ENCODE measurements around the gene GAB3. TPM values are rescaled to one million over a fixed set of nuclear protein-coding genes. Genes with fewer than 3 reads are reported as not detected.
"Not testable (repeated sequence)": the region's sequence is repeated elsewhere in the genome, so short reads cannot be mapped to it uniquely, and the experiment has no call there.

Gene GAB3
- total RNA-seq, 1 experiment from 2014 or later = 26.2 TPM

DNA sequence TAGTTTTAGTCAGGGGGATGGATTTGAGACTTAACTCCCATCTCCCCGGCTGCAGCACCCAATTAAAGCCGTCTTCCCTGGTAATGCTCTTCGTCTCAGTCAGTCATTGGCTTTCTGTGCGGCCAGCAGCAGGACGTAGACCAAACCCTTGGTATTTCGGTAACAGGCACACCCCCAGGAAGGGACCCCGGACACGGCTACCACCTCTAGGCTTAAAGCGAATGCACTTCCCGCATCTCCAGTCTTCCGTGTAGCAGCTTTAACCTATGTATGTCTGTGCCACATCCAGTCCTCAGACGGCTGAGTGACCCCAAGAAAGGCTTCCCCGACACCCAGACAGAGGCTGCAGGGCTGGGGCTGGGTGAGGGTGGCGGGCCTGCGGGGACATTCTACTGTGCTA, 96.0 kb downstream of the GAB3 start:
- Histone ChIP-seq H3K36me3 (ENCODE audit: insufficient read depth, low read length) (no peaks in the 10 kb centered on the region), H3K4me3 (ENCODE audit: low read length) (no peak overlapping the region), H3K4me2 (ENCODE audit: low read depth, low read length, poor library complexity, severe bottlenecking) (no peak overlapping the region), H3K9me3 (ENCODE audit: low read length) (no peaks in the 10 kb centered on the region), H2AFZ (ENCODE audit: low read length) (no peak overlapping the region), H3K9me2 (replicated peaks; ENCODE audit: insufficient read depth, low read length) (no peaks in the 10 kb centered on the region), H3K27ac (ENCODE audit: low read length) (no peak overlapping the region), H3K9ac (ENCODE audit: low read length) (no peak overlapping the region), H3K79me2 (ENCODE audit: low read length) (no peaks in the 10 kb centered on the region), H3K27me3 (ENCODE audit: low read length) (no peaks in the 10 kb centered on the region), H3K4me1 (ENCODE audit: low read length) (no peaks in the 10 kb centered on the region), H4K20me1 (ENCODE audit: insufficient read depth, low read depth, low read length) (no peaks in the 10 kb centered on the region)
- no peak for DNase-seq

DNA sequence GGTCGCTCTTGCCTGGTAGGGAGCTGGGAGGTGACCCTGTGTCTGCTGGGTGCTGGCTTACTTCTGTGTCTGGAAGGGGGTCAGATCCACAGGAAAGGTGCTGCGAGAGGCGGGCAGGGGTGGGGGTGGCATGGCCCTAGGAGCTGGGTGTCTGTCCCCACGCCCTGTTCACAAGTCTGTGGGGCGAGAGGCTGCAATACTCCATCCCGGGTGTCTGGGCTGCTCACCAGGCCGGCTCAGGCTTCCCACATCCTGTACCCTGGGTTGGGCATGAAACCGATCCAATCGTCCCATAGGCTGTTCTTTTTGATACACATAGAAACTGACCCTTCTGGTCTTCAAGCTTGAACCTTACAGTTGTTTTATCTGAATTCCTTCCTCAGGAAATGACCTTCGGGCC, 96.5 kb downstream of the GAB3 start:
- no peaks in the 10 kb centered on the region for H3K79me2 ChIP-seq (ENCODE audit: low read length)
- no peak overlapping the region for H3K27ac ChIP-seq (ENCODE audit: low read length)
- no peak overlapping the region for H3K4me2 ChIP-seq (ENCODE audit: low read depth, low read length, poor library complexity, severe bottlenecking)
- no peak overlapping the region for H3K4me3 ChIP-seq (ENCODE audit: low read length)
- no peaks in the 10 kb centered on the region for H3K36me3 ChIP-seq (ENCODE audit: insufficient read depth, low read length)
- no peak overlapping the region for H3K9ac ChIP-seq (ENCODE audit: low read length)
- no peaks in the 10 kb centered on the region for H3K9me3 ChIP-seq (ENCODE audit: low read length)
- H3K9me2 ChIP-seq (replicated peaks; ENCODE audit: insufficient read depth, low read length) = no peaks in the 10 kb centered on the region
- no peaks in the 10 kb centered on the region for H3K4me1 ChIP-seq (ENCODE audit: low read length)
- H3K27me3 ChIP-seq (ENCODE audit: low read length) = no peaks in the 10 kb centered on the region
- H2AFZ ChIP-seq (ENCODE audit: low read length) = no peak overlapping the region
- H4K20me1 ChIP-seq (ENCODE audit: insufficient read depth, low read depth, low read length) = no peaks in the 10 kb centered on the region
- no peak for DNase-seq

DNA sequence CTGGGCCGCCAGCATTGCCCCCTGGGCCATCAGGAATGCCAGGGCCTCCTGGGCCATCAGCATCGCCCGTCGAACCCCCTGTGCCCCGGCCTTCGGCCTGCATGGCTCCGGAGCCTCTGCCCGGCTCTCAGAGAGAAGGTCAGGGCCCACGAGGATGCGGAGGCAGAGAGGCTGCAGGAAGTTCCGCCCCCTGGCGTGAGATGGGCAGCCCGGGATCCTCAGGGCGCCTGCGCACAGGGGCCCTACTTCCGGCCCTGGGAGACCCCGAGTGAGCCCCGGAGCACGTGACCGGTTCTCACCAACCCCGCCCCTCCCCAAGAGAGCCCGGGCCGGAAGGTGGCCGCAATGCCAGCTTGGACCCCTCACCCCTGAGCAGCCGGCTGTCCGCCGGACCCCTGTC, 97.5 kb downstream of the GAB3 start, which contains the start of gene CTAG2:
CTAG2 (minus strand) TSS at position 167 of the 400 bp plus-strand sequence; CDS start at position 103, 64 bp downstream.
- H2AFZ ChIP-seq (ENCODE audit: low read length); H3K79me2 ChIP-seq (ENCODE audit: low read length); H3K9me2 ChIP-seq (replicated peaks; ENCODE audit: insufficient read depth, low read length); H3K4me3 ChIP-seq (ENCODE audit: low read length); H3K9ac ChIP-seq (ENCODE audit: low read length); H3K27ac ChIP-seq (ENCODE audit: low read length); H3K9me3 ChIP-seq (ENCODE audit: low read length); DNase-seq; H3K4me1 ChIP-seq (ENCODE audit: low read length); H3K27me3 ChIP-seq (ENCODE audit: low read length); H4K20me1 ChIP-seq (ENCODE audit: insufficient read depth, low read depth, low read length); H3K36me3 ChIP-seq (ENCODE audit: insufficient read depth, low read length); H3K4me2 ChIP-seq (ENCODE audit: low read depth, low read length, poor library complexity, severe bottlenecking): not testable (repeated sequence)

DNA sequence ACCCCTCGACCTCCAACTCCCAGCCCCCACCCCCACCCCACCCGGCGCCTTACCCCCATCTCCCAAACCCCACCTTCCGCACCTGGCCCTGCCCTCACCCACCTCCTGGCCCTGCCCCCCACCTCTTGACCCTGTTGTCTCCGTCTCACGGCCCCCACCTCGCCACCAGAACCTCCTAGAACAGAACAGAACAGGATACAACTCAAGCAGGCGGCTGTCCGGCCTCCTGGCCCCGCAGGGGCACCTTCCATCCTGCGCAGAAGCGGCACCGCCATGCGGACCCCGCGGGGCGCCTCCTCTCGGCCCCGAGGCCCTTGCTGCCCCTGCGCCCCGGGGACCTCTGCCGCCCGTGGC, 97.9 kb downstream of the GAB3 start:
- Histone ChIP-seq H3K9me3 (ENCODE audit: low read length) (no peaks in the 10 kb centered on the region), H3K9ac (ENCODE audit: low read length) (no peak overlapping the region), H4K20me1 (ENCODE audit: insufficient read depth, low read depth, low read length) (no peaks in the 10 kb centered on the region), H3K27ac (ENCODE audit: low read length) (no peak overlapping the region), H2AFZ (ENCODE audit: low read length) (no peak overlapping the region), H3K79me2 (ENCODE audit: low read length) (no peaks in the 10 kb centered on the region), H3K4me3 (ENCODE audit: low read length) (no peak overlapping the region), H3K4me1 (ENCODE audit: low read length) (no peaks in the 10 kb centered on the region), H3K4me2 (ENCODE audit: low read depth, low read length, poor library complexity, severe bottlenecking) (no peak overlapping the region), H3K36me3 (ENCODE audit: insufficient read depth, low read length) (no peaks in the 10 kb centered on the region), H3K27me3 (ENCODE audit: low read length) (no peaks in the 10 kb centered on the region), H3K9me2 (replicated peaks; ENCODE audit: insufficient read depth, low read length) (no peaks in the 10 kb centered on the region)
- no peak for DNase-seq

DNA sequence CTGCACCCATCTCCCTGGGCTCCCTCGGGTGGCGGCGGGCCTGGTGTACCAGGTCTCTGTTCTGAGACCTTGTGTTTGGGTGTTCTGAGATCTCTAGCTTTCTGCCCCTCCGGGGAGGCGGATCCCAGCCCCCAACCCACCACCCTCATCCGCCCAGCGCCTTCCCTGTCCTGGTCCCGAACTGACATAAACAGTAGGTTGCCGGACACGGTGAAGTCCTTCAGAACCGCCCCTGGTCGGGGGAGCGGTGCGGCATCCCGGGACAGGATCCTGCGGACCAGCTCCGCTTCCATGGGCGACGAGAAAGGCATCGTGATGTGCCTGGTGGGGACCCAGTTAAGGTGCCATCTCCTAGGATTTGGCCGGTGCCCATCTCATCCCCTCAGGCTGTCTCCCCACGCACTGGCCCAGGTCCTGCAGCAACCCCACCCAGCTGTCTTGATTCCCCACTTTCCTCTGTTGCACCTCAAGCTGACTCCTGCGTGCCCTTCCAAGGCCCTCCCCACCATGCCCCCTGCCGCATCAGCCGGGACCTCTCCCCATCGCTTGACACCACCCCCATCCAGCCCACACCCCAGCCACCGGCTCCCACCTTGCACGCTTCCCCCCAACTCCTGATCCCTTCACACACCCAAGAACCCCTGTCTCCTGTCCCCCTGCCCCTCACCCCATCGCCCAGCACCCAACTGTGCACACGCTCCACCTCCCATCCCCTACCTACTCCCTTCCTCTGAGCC, 98.4 kb downstream of the GAB3 start:
- H4K20me1 ChIP-seq (ENCODE audit: insufficient read depth, low read depth, low read length) = no peaks in the 10 kb centered on the region
- H3K9ac ChIP-seq (ENCODE audit: low read length) = no peak overlapping the region
- no peaks in the 10 kb centered on the region for H3K36me3 ChIP-seq (ENCODE audit: insufficient read depth, low read length)

DNA sequence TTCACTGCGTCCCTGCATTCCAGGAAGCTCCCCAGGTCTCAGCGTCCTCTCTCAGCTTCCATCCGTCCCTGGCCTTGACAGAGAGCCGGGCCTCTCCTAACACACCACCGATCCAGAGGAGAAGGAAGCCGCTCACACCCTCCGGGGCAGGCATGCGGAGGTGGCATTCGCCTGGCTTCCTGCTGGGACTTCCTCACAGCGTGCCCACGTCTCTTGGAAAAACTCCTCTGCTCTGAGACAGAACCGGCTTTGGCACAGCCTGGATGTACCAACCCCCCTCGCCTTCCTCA, 100.7 kb downstream of the GAB3 start:
- Histone ChIP-seq H3K79me2 (ENCODE audit: low read length) (no peaks in the 10 kb centered on the region), H3K27ac (ENCODE audit: low read length) (no peak overlapping the region), H3K4me3 (ENCODE audit: low read length) (no peak overlapping the region), H3K9me3 (ENCODE audit: low read length) (no peaks in the 10 kb centered on the region), H4K20me1 (ENCODE audit: insufficient read depth, low read depth, low read length) (no peaks in the 10 kb centered on the region), H3K27me3 (ENCODE audit: low read length) (no peaks in the 10 kb centered on the region), H3K9ac (ENCODE audit: low read length) (no peak overlapping the region), H2AFZ (ENCODE audit: low read length) (no peak overlapping the region), H3K36me3 (ENCODE audit: insufficient read depth, low read length) (no peaks in the 10 kb centered on the region), H3K9me2 (replicated peaks; ENCODE audit: insufficient read depth, low read length) (no peaks in the 10 kb centered on the region), H3K4me2 (ENCODE audit: low read depth, low read length, poor library complexity, severe bottlenecking) (no peak overlapping the region), H3K4me1 (ENCODE audit: low read length) (no peaks in the 10 kb centered on the region)
- DNase-seq = no peak

More for the DNA sequence above, 98.4 kb downstream of the GAB3 start:
- Histone ChIP-seq H2AFZ (ENCODE audit: low read length) (no peak overlapping the region), H3K9me2 (replicated peaks; ENCODE audit: insufficient read depth, low read length) (no peaks in the 10 kb centered on the region), H3K79me2 (ENCODE audit: low read length) (no peaks in the 10 kb centered on the region), H3K27me3 (ENCODE audit: low read length) (no peaks in the 10 kb centered on the region), H3K4me2 (ENCODE audit: low read depth, low read length, poor library complexity, severe bottlenecking) (no peak overlapping the region), H3K4me1 (ENCODE audit: low read length) (no peaks in the 10 kb centered on the region), H3K27ac (ENCODE audit: low read length) (no peak overlapping the region), H3K4me3 (ENCODE audit: low read length) (no peak overlapping the region), H3K9me3 (ENCODE audit: low read length) (no peaks in the 10 kb centered on the region)
- no peak for DNase-seq

DNA sequence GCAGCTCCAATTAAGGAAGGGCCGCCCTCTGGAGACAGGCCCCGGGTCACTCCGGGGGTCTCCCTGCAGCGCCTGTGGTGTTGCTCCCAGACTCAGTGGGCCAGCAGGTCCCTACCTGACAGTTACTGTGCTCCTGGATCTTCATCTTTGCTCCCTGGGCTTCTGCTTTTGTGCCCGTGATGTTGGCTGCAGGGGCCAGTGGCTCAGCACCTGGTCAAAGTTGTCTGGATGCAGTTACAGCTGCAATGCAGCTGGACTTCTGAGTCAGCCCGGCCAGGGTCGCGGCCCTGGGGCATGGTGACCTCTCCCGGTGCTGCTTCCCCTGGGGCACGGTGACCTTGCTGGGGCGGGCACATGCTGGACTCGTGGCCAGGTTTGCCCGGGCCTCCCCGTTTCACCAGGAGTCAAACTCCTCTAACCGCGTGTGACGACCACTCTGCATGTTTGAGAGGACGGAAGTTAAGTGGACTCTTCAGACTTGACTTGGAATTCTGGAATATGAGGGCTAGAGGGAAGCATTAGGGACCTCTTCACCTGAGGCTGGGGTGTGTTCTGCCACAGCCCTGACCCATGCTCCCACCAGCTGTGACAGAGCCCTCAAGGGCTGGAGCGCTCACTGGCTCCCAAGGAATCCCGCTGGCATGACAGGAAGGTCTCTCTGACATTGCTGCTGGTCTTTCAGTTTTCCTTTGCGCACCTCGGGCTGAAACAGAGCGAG, 101.2 kb downstream of the GAB3 start:
- no peak overlapping the region for H3K4me3 ChIP-seq (ENCODE audit: low read length)
- no peaks in the 10 kb centered on the region for H3K9me3 ChIP-seq (ENCODE audit: low read length)
- no peaks in the 10 kb centered on the region for H4K20me1 ChIP-seq (ENCODE audit: insufficient read depth, low read depth, low read length)
- DNase-seq = no peak
- H2AFZ ChIP-seq (ENCODE audit: low read length) = no peak overlapping the region
- no peaks in the 10 kb centered on the region for H3K27me3 ChIP-seq (ENCODE audit: low read length)
- H3K4me1 ChIP-seq (ENCODE audit: low read length) = no peaks in the 10 kb centered on the region
- H3K27ac ChIP-seq (ENCODE audit: low read length) = no peak overlapping the region
- no peaks in the 10 kb centered on the region for H3K36me3 ChIP-seq (ENCODE audit: insufficient read depth, low read length)
- no peaks in the 10 kb centered on the region for H3K79me2 ChIP-seq (ENCODE audit: low read length)
- no peak overlapping the region for H3K9ac ChIP-seq (ENCODE audit: low read length)
- no peak overlapping the region for H3K4me2 ChIP-seq (ENCODE audit: low read depth, low read length, poor library complexity, severe bottlenecking)
- no peaks in the 10 kb centered on the region for H3K9me2 ChIP-seq (replicated peaks; ENCODE audit: insufficient read depth, low read length)

DNA sequence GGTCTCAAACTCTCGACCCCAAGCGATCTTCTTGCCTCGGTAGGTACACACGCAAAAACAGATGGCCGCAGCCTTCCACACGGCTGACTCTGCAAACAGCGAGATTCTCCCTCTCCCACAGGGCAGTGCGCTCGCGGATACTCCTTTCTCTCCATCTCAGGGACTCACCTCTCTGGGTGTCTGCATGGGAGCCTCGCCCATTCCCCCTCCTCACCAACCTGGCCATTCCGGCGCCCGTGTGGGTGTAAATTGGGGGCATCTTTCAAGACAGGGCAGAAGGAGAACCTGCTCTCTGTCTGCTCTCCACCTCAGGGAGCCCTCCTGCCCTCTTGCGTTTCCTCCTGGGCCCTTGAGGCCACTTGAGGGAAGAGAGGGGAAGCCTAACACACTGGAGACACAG, 101.9 kb downstream of the GAB3 start:
- Histone ChIP-seq H3K4me2 (ENCODE audit: low read depth, low read length, poor library complexity, severe bottlenecking) (no peak overlapping the region), H3K27me3 (ENCODE audit: low read length) (no peaks in the 10 kb centered on the region), H2AFZ (ENCODE audit: low read length) (no peak overlapping the region), H3K9ac (ENCODE audit: low read length) (no peak overlapping the region), H3K36me3 (ENCODE audit: insufficient read depth, low read length) (no peaks in the 10 kb centered on the region), H3K27ac (ENCODE audit: low read length) (no peak overlapping the region), H3K9me3 (ENCODE audit: low read length) (no peaks in the 10 kb centered on the region), H3K4me1 (ENCODE audit: low read length) (no peaks in the 10 kb centered on the region), H4K20me1 (ENCODE audit: insufficient read depth, low read depth, low read length) (no peaks in the 10 kb centered on the region), H3K9me2 (replicated peaks; ENCODE audit: insufficient read depth, low read length) (no peaks in the 10 kb centered on the region), H3K79me2 (ENCODE audit: low read length) (no peaks in the 10 kb centered on the region), H3K4me3 (ENCODE audit: low read length) (no peak overlapping the region)
- DNase-seq = no peak

All from Karpas-422 (cell line).